GM23248 (cell line): Measurements from ENCODE around the gene GPR3. TPM values are rescaled to one million over a fixed set of nuclear protein-coding genes. Genes with fewer than 3 reads are reported as not detected.

Source experiments
- DNase-seq: peaks from one replicate; pipeline ENCODE4 v3.0.0-alpha.2; 2015
- H2AFZ ChIP-seq: fragments of 200-600 bp; sonication (generic); 2 replicates; pipeline ENCODE4 v1.6.1; 2016; ENCODE audit warnings: antibody characterized with exemption
- H3F3A ChIP-seq: fragments of 200-600 bp; sonication (generic); 2 replicates; pipeline ENCODE4 v1.6.1; 2016; ENCODE audit warnings: mild to moderate bottlenecking, antibody characterized with exemption, mixed run types; ENCODE audit not compliant: insufficient read depth
- H3K27ac ChIP-seq: fragments of 200-600 bp; sonication (generic); 2 replicates; pipeline ENCODE4 v1.5.1; 2016; ENCODE audit warnings: mild to moderate bottlenecking
- H3K27me3 ChIP-seq: fragments of 200-600 bp; sonication (generic); replicated peaks from 2 replicates; pipeline ENCODE4 v1.6.1; 2016; ENCODE audit warnings: mild to moderate bottlenecking; ENCODE audit not compliant: insufficient read depth
- H3K36me3 ChIP-seq: fragments of 200-600 bp; sonication (generic); 2 replicates; pipeline ENCODE4 v1.6.1; 2016; ENCODE audit warnings: low read depth, mild to moderate bottlenecking
- H3K4me1 ChIP-seq: fragments of 200-600 bp; sonication (generic); 2 replicates; pipeline ENCODE4 v1.6.1; 2016; ENCODE audit warnings: mild to moderate bottlenecking; ENCODE audit not compliant: insufficient read depth
- H3K4me2 ChIP-seq: fragments of 200-600 bp; sonication (generic); one replicate; pipeline ENCODE4 v1.6.1; 2016; ENCODE audit warnings: mild to moderate bottlenecking; ENCODE audit not compliant: unreplicated experiment
- H3K4me3 ChIP-seq: fragments of 200-600 bp; sonication (generic); 2 replicates; pipeline ENCODE4 v1.5.1; 2016; ENCODE audit warnings: mild to moderate bottlenecking
- H3K79me2 ChIP-seq: fragments of 200-600 bp; sonication (generic); 2 replicates; pipeline ENCODE4 v1.6.1; 2016; ENCODE audit warnings: mild to moderate bottlenecking; ENCODE audit not compliant: insufficient read depth
- H3K9ac ChIP-seq: fragments of 200-600 bp; sonication (generic); 2 replicates; pipeline ENCODE4 v1.6.1; 2016; ENCODE audit warnings: mild to moderate bottlenecking
- H3K9me2 ChIP-seq: fragments of 200-600 bp; sonication (generic); 2 replicates; pipeline ENCODE4 v1.6.1; 2016; ENCODE audit warnings: mixed run types, mild to moderate bottlenecking, moderate library complexity; ENCODE audit not compliant: insufficient read depth
- H3K9me3 ChIP-seq: fragments of 200-600 bp; sonication (generic); one replicate; pipeline ENCODE4 v1.6.1; 2017; ENCODE audit warnings: low read depth
- H4K20me1 ChIP-seq: fragments of 200-600 bp; sonication (generic); 2 replicates; pipeline ENCODE4 v1.6.0; 2016; ENCODE audit not compliant: insufficient read depth
- EZH2 ChIP-seq: fragments of 200-600 bp; sonication (generic); IDR thresholded peaks from 2 replicates; pipeline ENCODE4 v1.6.1; 2018; ENCODE audit warnings: antibody characterized with exemption, mild to moderate bottlenecking; ENCODE audit not compliant: insufficient read depth, poor library complexity, severe bottlenecking
- EZH2phosphoT487 ChIP-seq: fragments of 200-600 bp; sonication (generic); IDR thresholded peaks from 2 replicates; pipeline ENCODE4 v1.6.1; 2018; ENCODE audit warnings: antibody characterized with exemption, moderate library complexity, mild to moderate bottlenecking, low read depth; ENCODE audit not compliant: insufficient read depth
- WGBS, 2 experiments: methylation state at CpG; one replicate each; pipeline ENCODE4 v1.1.6; 2015 to 2017; ENCODE audit warnings: low lambda C conversion rate in 2 of 2, low coverage in 1 of 2; ENCODE audit errors: missing lambda C conversion rate in 2 of 2; 5-methylcytosine and 5-hydroxymethylcytosine counted together
- in situ Hi-C: fragments of 300-500 bp; cut with MboI; formaldehyde crosslinking; loops from 2 replicates; pipeline ENCODE4 v1.15.0; 2020
- polyA plus RNA-seq: library from polyadenylated mRNA; unstranded; fragments of >200 nt; fragmentation: Nextera tagmentation; extraction: Ambion mirVana; gene quantifications from 2 replicates; pipeline ENCODE4 v1.2.1, GENCODE V29; 2016
- total RNA-seq: library from RNA; depleted of rRNA; stranded (reverse); fragments of >200 nt; shearing (Covaris generic); gene quantifications from 2 replicates; pipeline ENCODE4 v1.2.3, GENCODE V29; 2014

The GPR3 gene
- total and polyA plus RNA-seq, 2 experiments from 2014 or later = 0.32 to 1.8 TPM

- Histone ChIP-seq H3K79me2 (peaks cover 80% of the 10 kb centered on the region), H3K36me3 (peaks cover 41% of the 10 kb centered on the region), H3K9me3 (no peaks in the 10 kb centered on the region), H2AFZ (peak overlapping the region; percentile 59), H3K4me1 (peaks cover 18% of the 10 kb centered on the region), H3F3A (peaks cover 22% of the 10 kb centered on the region), H3K4me3 (no peak overlapping the region), H3K27ac (peak overlapping the region; percentile 85), H3K9ac (peak overlapping the region; percentile 72), H3K27me3 (no peaks in the 10 kb centered on the region), H3K9me2 (no peaks in the 10 kb centered on the region), H4K20me1 (no peaks in the 10 kb centered on the region), H3K4me2 (peak overlapping the region; percentile 41)
- DNase-seq = peak; percentile 97
- TF ChIP-seq EZH2 (no peak), EZH2phosphoT487 (no peak)
- in situ Hi-C loops = loop anchor here (25.0 kb wide), 1 partner anchor 194 kb away; the partner anchor contains the start of gene AHDC1
- 27 to 29% methylated on average over 14 of the region's 14 CpGs for WGBS, 2 experiments
Measured at GRCh38 chr1:27418326-27419185, 26.1 kb downstream of the GPR3 start.

GRCh38 chr1:27423709-27424108 is 31.3 kb downstream of the GPR3 start:
- H3K27ac ChIP-seq = no peak overlapping the region
- TF ChIP-seq EZH2 (no peak), EZH2phosphoT487 (no peak)
- peaks cover 11% of the 10 kb centered on the region for H3F3A ChIP-seq
- H3K9me3 ChIP-seq = no peaks in the 10 kb centered on the region
- peaks cover 7% of the 10 kb centered on the region; the same call in 1 of the 2 replicates for H3K36me3 ChIP-seq
- in situ Hi-C loops = loop anchor here (25.0 kb wide), 1 partner anchor 189 kb away; the partner anchor contains the start of gene AHDC1
- H3K9me2 ChIP-seq = no peaks in the 10 kb centered on the region
- H3K4me3 ChIP-seq = no peak overlapping the region
- DNase-seq = no peak
- H3K4me1 ChIP-seq = peaks cover 25% of the 10 kb centered on the region
- no peak overlapping the region for H3K4me2 ChIP-seq
- no peaks in the 10 kb centered on the region for H3K27me3 ChIP-seq
- peaks cover 99% of the 10 kb centered on the region for H3K79me2 ChIP-seq
- WGBS, 2 experiments = 84 to 92% methylated on average over 4 of the region's 4 CpGs
- H3K9ac ChIP-seq = no peak overlapping the region
- no peaks in the 10 kb centered on the region for H4K20me1 ChIP-seq
- no peak overlapping the region for H2AFZ ChIP-seq

- 0 out of 2 replicates have a peak overlapping the region, but pooled peaks have one; percentile 6 for H3K27ac ChIP-seq
- no peak overlapping the region for H2AFZ ChIP-seq
- H3K4me1 ChIP-seq = peaks cover 36% of the 10 kb centered on the region
- TF ChIP-seq EZH2phosphoT487 (no peak), EZH2 (no peak)
- no peaks in the 10 kb centered on the region for H3K9me2 ChIP-seq
- H3K9me3 ChIP-seq = no peaks in the 10 kb centered on the region
- DNase-seq = no peak
- no peaks in the 10 kb centered on the region for H3K27me3 ChIP-seq
- H3K4me2 ChIP-seq = no peak overlapping the region
- H3K36me3 ChIP-seq = peaks cover 7% of the 10 kb centered on the region; the same call in 1 of the 2 replicates
- no peaks in the 10 kb centered on the region for H3F3A ChIP-seq
- 67 to 71% methylated on average over 2 of the region's 2 CpGs for WGBS, 2 experiments
- H3K9ac ChIP-seq = no peak overlapping the region
- no peaks in the 10 kb centered on the region for H4K20me1 ChIP-seq
- H3K79me2 ChIP-seq = peaks cover 99% of the 10 kb centered on the region
- in situ Hi-C loops = no loop called here
- H3K4me3 ChIP-seq = no peak overlapping the region
Measured at GRCh38 chr1:27427329-27427728, 34.9 kb downstream of the GPR3 start.

- Histone ChIP-seq H4K20me1 (no peaks in the 10 kb centered on the region), H3K27me3 (no peaks in the 10 kb centered on the region), H3K9me3 (no peaks in the 10 kb centered on the region), H3K79me2 (peaks cover 99% of the 10 kb centered on the region), H3K9ac (peak overlapping the region; percentile 45; the same call in 1 of the 2 replicates), H3K9me2 (no peaks in the 10 kb centered on the region), H3K36me3 (peaks cover 7% of the 10 kb centered on the region; the same call in 1 of the 2 replicates), H3K27ac (peak overlapping the region; percentile 30; the same call in 1 of the 2 replicates), H3F3A (no peaks in the 10 kb centered on the region), H3K4me3 (no peak overlapping the region), H3K4me1 (peaks cover 36% of the 10 kb centered on the region), H2AFZ (no peak overlapping the region), H3K4me2 (no peak overlapping the region)
- in situ Hi-C loops = no loop called here
- TF ChIP-seq EZH2 = no peak
- no peak for TF ChIP-seq EZH2phosphoT487
- WGBS, 2 experiments = 51 to 65% methylated on average over 2 of the region's 2 CpGs
- no peak for DNase-seq
Measured at GRCh38 chr1:27427816-27428315, 35.4 kb downstream of the GPR3 start.
